Spleen (tissue), 11 donors: Measurements from ENCODE around the gene SERPINC1. TPM values are rescaled to one million over a fixed set of nuclear protein-coding genes. Genes with fewer than 3 reads are reported as not detected.

Experiments
- DNase-seq: peaks from one replicate; pipeline ENCODE4 v3.0.0-alpha.2; 2020
- H3K27ac ChIP-seq, 8 donors: fragments of 200-600 bp; sonication (generic) in 7 of 8; 1 replicate in 4 of 8; 2 replicates in 4 of 8; pipeline versions ENCODE4 v1.5.0 to v1.8.0; 2016 to 2021; ENCODE audit warnings: inconsistent platforms in 4 of 8, mild to moderate bottlenecking in 4 of 8, moderate library complexity in 1 of 8
- H3K27me3 ChIP-seq, 7 donors: fragments of 200-600 bp; sonication (generic) in 6 of 7; replicated peaks in 1 of 7; 1 replicate in 4 of 7; 2 replicates in 3 of 7; pipeline versions ENCODE4 v1.5.0 to v1.8.0; 2016 to 2021; ENCODE audit warnings: inconsistent platforms in 3 of 7, mild to moderate bottlenecking in 1 of 7
- H3K36me3 ChIP-seq, 6 donors: fragments of 200-600 bp; sonication (generic) in 5 of 6; 1 replicate in 4 of 6; 2 replicates in 2 of 6; pipeline versions ENCODE4 v1.5.0 to v1.8.0; 2016 to 2021; ENCODE audit warnings: inconsistent platforms in 2 of 6
- H3K4me1 ChIP-seq, 6 donors: fragments of 200-600 bp; sonication (generic) in 5 of 6; 1 replicate in 3 of 6; 2 replicates in 3 of 6; pipeline versions ENCODE4 v1.5.0 to v1.8.0; 2016 to 2021; ENCODE audit warnings: inconsistent platforms in 3 of 6
- H3K4me3 ChIP-seq, 8 donors: fragments of 200-600 bp; sonication (generic) in 7 of 8; 1 replicate in 4 of 8; 2 replicates in 4 of 8; pipeline versions ENCODE4 v1.5.0 to v1.8.0; 2016 to 2021; ENCODE audit warnings: inconsistent platforms in 4 of 8, mild to moderate bottlenecking in 4 of 8, moderate library complexity in 2 of 8
- H3K9me3 ChIP-seq, 8 donors: fragments of 200-600 bp; sonication (generic) in 7 of 8; 1 replicate in 4 of 8; 2 replicates in 4 of 8; pipeline versions ENCODE4 v1.5.0 to v1.8.0; 2016 to 2021; ENCODE audit warnings: inconsistent platforms in 4 of 8
- POLR2A ChIP-seq, 3 donors: fragments of 450-650 bp; IDR thresholded peaks; one replicate each; pipeline ENCODE4 v1.5.1; 2017; ENCODE audit warnings: antibody characterized with exemption in 3 of 3, mild to moderate bottlenecking in 1 of 3
- POLR2AphosphoS5 ChIP-seq, 3 donors: sonication (generic); formaldehyde crosslinking; IDR thresholded peaks; one replicate each; pipeline ENCODE4 v1.5.1; 2017; ENCODE audit warnings: antibody characterized with exemption in 3 of 3
- WGBS, 5 donors: extraction: QIAGEN DNeasy Blood & Tissue Kit in 3 of 5; methylation state at CpG; one replicate each; pipeline versions ENCODE4 v1.1.5 to v1.1.7; 2013 to 2018; 5-methylcytosine and 5-hydroxymethylcytosine counted together
- intact Hi-C: fragments of 100-400 bp; cut with DNase I; formaldehyde crosslinking; loops from one replicate; pipeline ENCODE4 v1.15.0; 2023; ENCODE audit warnings: low total_unique reads
- polyA plus RNA-seq, 3 donors: library from polyadenylated mRNA; stranded (reverse); fragments of 200-250 nt; gene quantifications; one replicate each; pipeline ENCODE4 v1.2.1, GENCODE V29; 2013
- total RNA-seq, 7 donors: library from RNA; depleted of rRNA in 3 of 7; stranded (reverse); fragments of >200 nt in 3 of 7; fragmentation: NEBNext Ultra II Directional in 4 of 7; extraction: Animal tissue kit (Norgen Biotek cat#: 25700) in 4 of 7; gene quantifications; one replicate each; pipeline versions ENCODE4 v1.1.0 to v1.2.1, GENCODE V29; 2016 to 2021
- TF ChIP-seq, protein P1 (sequence below), 11 experiments: fragments of 200-600 bp in 7 of 11; fragments of 450-650 bp in 4 of 11; sonication (generic) in 4 of 11; IDR thresholded peaks in 8 of 11; conservative IDR thresholded peaks in 3 of 11; 1 replicate in 7 of 11; 2 replicates in 4 of 11; pipeline versions ENCODE4 v1.4.0 to v1.8.0; 2016 to 2021; ENCODE audit warnings: antibody characterized with exemption in 11 of 11, inconsistent platforms in 4 of 11, mild to moderate bottlenecking in 1 of 11
- donor health status: healthy with polysubstance abuse.
- donor health status: DM: no; HTN: no; CAD: no; lungs with moderate emphysema.
- donor health status: DM: no; HTN: no; CAD: no.
- donor health status: Bipolar disorder and iron deficiency.
- donor health status: healthy.
- donor health status: DM: no; HTN: no; CAD: no.
- donor health status: DM: yes; HTN: yes; CAD: no.

The SERPINC1 gene
- total and polyA plus RNA-seq, 10 donors: 0.10 to 0.49 (median 0.17) TPM; not detected in 6

DNA sequence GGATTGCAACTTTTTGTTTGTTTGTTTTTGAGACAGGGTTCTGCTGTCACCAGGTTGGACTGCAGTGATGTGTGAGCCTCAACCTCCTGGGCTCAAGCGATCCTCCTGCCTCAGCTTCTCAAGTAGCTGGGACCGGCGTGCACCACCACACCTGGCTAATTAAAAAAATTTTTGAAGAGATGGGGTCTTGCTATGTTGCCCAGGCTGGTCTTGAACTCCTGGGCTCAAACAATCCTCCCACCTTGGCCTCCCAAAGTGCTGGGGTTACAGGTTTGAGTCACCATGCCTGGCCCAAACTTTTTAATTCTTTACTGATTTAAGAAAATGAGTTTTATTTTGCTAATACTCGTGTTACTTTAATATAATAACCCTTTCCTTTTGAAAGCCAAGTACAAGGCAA is 31.5 kb upstream of the SERPINC1 start:
- 95 to 99% (median 96%) methylated on average over 4 of the region's 4 CpGs for WGBS, 5 donors
- no peak overlapping the region for H3K4me3 ChIP-seq
- no peak overlapping the region for H3K27ac ChIP-seq
- no peak for DNase-seq
- peaks cover 9 to 99% (median 91%) of the 10 kb centered on the region in 6 donors for H3K36me3 ChIP-seq
- no peaks in the 10 kb centered on the region for H3K9me3 ChIP-seq
- no peaks in the 10 kb centered on the region for H3K27me3 ChIP-seq
- TF ChIP-seq, protein P1, sequence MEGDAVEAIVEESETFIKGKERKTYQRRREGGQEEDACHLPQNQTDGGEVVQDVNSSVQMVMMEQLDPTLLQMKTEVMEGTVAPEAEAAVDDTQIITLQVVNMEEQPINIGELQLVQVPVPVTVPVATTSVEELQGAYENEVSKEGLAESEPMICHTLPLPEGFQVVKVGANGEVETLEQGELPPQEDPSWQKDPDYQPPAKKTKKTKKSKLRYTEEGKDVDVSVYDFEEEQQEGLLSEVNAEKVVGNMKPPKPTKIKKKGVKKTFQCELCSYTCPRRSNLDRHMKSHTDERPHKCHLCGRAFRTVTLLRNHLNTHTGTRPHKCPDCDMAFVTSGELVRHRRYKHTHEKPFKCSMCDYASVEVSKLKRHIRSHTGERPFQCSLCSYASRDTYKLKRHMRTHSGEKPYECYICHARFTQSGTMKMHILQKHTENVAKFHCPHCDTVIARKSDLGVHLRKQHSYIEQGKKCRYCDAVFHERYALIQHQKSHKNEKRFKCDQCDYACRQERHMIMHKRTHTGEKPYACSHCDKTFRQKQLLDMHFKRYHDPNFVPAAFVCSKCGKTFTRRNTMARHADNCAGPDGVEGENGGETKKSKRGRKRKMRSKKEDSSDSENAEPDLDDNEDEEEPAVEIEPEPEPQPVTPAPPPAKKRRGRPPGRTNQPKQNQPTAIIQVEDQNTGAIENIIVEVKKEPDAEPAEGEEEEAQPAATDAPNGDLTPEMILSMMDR (IDR thresholded peaks at IDR 0.05 in 8 of 11, conservative IDR thresholded peaks at IDR 0.05 in 3 of 11): no peak
- TF ChIP-seq POLR2AphosphoS5 (IDR thresholded peaks at IDR 0.05) (no peak), POLR2A (IDR thresholded peaks at IDR 0.05) (no peak)
- peaks cover 0 to 6% (median 0%) of the 10 kb centered on the region in 6 donors for H3K4me1 ChIP-seq
- intact Hi-C loops: no loop called here

DNA sequence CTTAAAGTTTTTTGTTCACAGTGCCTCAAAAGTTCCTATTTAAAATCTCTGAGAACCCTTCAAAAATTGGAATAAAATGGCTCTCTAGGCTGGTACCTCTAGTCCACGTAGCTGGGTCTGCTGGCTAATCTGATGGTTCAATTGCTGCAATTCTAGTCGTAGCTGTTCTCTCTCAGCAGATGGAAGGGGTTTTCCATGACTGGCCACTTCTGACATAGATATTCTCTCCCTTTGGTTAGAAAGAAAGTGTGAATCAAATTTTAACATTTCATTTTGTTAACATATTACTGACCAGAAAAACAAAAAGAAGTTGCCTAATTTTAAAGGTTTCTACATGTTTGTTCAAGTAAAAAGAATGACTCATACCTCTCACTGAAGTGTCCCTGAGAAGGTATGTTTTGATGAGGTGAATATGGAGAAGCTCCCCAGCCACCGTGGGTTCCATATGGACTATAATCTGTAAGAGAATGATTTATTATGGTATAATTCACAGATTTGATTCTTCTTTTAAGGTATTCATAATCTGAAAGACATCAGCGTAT is 29.3 kb upstream of the SERPINC1 start:
- Histone ChIP-seq H3K27me3 (no peaks in the 10 kb centered on the region), H3K27ac (no peak overlapping the region), H3K36me3 (peaks cover 9 to 100% (median 97%) of the 10 kb centered on the region in 6 donors), H3K9me3 (no peaks in the 10 kb centered on the region), H3K4me3 (no peak overlapping the region), H3K4me1 (no peaks in the 10 kb centered on the region)
- intact Hi-C loops: no loop called here
- 74 to 89% (median 84%) methylated on average over 4 of the region's 4 CpGs for WGBS, 5 donors
- no peak for DNase-seq
- no peak for TF ChIP-seq POLR2A (IDR thresholded peaks at IDR 0.05)

DNA sequence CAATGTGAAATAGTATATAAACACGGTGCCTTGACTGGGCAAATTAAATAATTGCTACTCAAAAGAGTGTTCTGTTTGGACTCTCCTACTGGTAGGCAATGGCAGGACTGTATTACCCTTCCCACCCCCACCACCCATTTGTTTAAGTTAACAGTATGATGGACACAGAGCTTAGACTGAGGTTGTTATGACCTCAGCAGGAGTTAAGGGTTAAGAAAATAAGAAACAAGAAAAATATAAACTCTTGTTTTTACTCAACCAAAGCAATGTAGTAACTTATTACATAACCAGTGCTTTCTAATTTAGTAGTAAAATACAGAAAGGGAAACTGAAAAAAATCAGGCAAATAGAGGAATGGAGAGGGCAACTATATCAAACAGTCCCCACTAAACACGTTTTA is 19.9 kb upstream of the SERPINC1 start:
- intact Hi-C loops: loop anchor here (10.0 kb wide), 1 partner anchor 72 kb away; the partner anchor contains the start of genes GAS5 and ZBTB37
- H3K27ac ChIP-seq: no peak overlapping the region
- DNase-seq: no peak
- no peaks in the 10 kb centered on the region for H3K27me3 ChIP-seq
- no peaks in the 10 kb centered on the region for H3K9me3 ChIP-seq
- TF ChIP-seq POLR2AphosphoS5 (IDR thresholded peaks at IDR 0.05) (no peak), POLR2A (IDR thresholded peaks at IDR 0.05) (no peak)
- TF ChIP-seq, protein P1 (IDR thresholded peaks at IDR 0.05 in 8 of 11, conservative IDR thresholded peaks at IDR 0.05 in 3 of 11): no peak
- H3K36me3 ChIP-seq: peaks cover 2 to 99% (median 70%) of the 10 kb centered on the region in 6 donors
- WGBS, 5 donors: 70 to 94% (median 81%) methylated on average over 2 of the region's 2 CpGs
- H3K4me3 ChIP-seq: no peak overlapping the region
- no peaks in the 10 kb centered on the region for H3K4me1 ChIP-seq

DNA sequence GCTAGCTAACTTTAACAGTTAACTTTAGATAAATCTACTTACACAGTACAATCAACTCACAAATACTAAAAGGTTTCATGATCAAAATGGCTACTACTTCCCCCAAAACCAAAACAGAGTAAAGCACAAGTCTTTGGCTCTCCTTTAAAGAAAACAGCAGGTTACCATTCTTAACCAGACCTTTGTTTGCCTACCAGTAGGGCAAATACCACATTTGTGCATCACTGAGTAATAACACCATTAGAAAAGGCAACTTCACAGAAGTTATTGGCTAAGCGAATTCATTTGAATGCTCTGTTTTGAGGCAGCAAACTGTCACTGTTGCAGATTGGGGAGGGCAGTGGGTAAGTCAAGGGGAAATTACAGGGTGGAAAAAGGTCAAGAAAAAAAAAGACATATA is 17.3 kb upstream of the SERPINC1 start:
- Histone ChIP-seq H3K4me3 (no peak overlapping the region), H3K4me1 (no peaks in the 10 kb centered on the region), H3K36me3 (peaks cover 0 to 94% (median 45%) of the 10 kb centered on the region in 6 donors), H3K27me3 (no peaks in the 10 kb centered on the region), H3K9me3 (no peaks in the 10 kb centered on the region), H3K27ac (no peak overlapping the region)
- DNase-seq: no peak
- intact Hi-C loops: loop anchor here (10.0 kb wide), 1 partner anchor 70 kb away; the partner anchor contains the start of genes GAS5 and ZBTB37
- WGBS, 5 donors: 95 to 100% (median 100%) methylated on average over 1 of the region's 1 CpG
- TF ChIP-seq, protein P1 (IDR thresholded peaks at IDR 0.05 in 8 of 11, conservative IDR thresholded peaks at IDR 0.05 in 3 of 11): no peak
- TF ChIP-seq POLR2A (IDR thresholded peaks at IDR 0.05) (no peak), POLR2AphosphoS5 (IDR thresholded peaks at IDR 0.05) (no peak)
